ENCODE data around the gene OR3A2. TPM values are rescaled to one million over a fixed set of nuclear protein-coding genes. Genes with fewer than 3 reads are reported as not detected.

The OR3A2 gene
- total and polyA plus RNA-seq, 2 of the 13 experiments (the other 11 are each of a cell fraction or from before 2014, with no cell fraction given), result not detected

- TF ChIP-seq KIAA2018 (CRISPR knock-in tag; IDR thresholded peaks at IDR 0.05; ENCODE audit: borderline replicate concordance), result no peak
- no peak for TF ChIP-seq NFIC (IDR thresholded peaks at IDR 0.05; ENCODE audit: low read length)
- TF ChIP-seq ZNF740 (CRISPR knock-in tag; IDR thresholded peaks at IDR 0.05), result no peak
Observed at GRCh38 chr17:3308603-3309002, 77.5 kb downstream of the OR3A2 start (continued).

- no peak for DNase-seq (ENCODE audit: low spot score)
- no peak within 1 kb of the TSS for H3K4me3 ChIP-seq (replicated peaks in 1 of 3; ENCODE audit: insufficient read depth in 1 of 3, low read depth in 2 of 3, low read length in 3 of 3)
- CTCF ChIA-PET (ENCODE audit: low intra/inter-chr PET ratio, low total read pairs), result no interaction called here
- 3% methylated on average over 6 of the region's 6 CpGs for WGBS (ENCODE audit: low lambda C conversion rate)
- H2AFZ ChIP-seq (ENCODE audit: low read length), result no peak within 1 kb of the TSS
- FAIRE-seq, result no peak
- no peak within 1 kb of the TSS for H3K4me2 ChIP-seq (ENCODE audit: low read depth, low read length)
- intact Hi-C loops (cut with micrococcal nuclease; ENCODE audit: unreplicated experiment) (no loop called here), in situ Hi-C loops (cut with HindIII; ENCODE audit: extremely low pct_ligation_motif_present, low pct_unique_long_range_greater_than_20kb) (no loop called here)
- no peaks in the 10 kb centered on the region for H3K9me3 ChIP-seq (ENCODE audit: low read length)
- H3K27me3 ChIP-seq (ENCODE audit: control insufficient read depth in 1 of 2, insufficient read depth in 2 of 2, low read length in 2 of 2), result peaks cover 0 to 2% of the 10 kb centered on the region in 2 experiments; a peak in 2 of 5 replicates
- H3K4me1 ChIP-seq (ENCODE audit: insufficient read depth, low read length), result no peaks in the 10 kb centered on the region
- TF ChIP-seq KDM6A (CRISPR knock-in tag; IDR thresholded peaks at IDR 0.05; ENCODE audit: low read depth), result no peak
- no TSS peak for BruUV-seq (replicated peaks)
- H3K79me2 ChIP-seq (ENCODE audit: insufficient read depth, low read length), result no peaks in the 10 kb centered on the region
- POLR2A ChIA-PET, result no interaction called here
- no peak within 1 kb of the TSS for H3K9ac ChIP-seq (ENCODE audit: insufficient read depth, low read depth, low read length)
- H4K20me1 ChIP-seq (ENCODE audit: insufficient read depth, low read length), result no peaks in the 10 kb centered on the region
- no peak within 1 kb of the TSS for H3K27ac ChIP-seq (ENCODE audit: extremely low read length, insufficient read depth, low read length)
- no peaks in the 10 kb centered on the region for H3K36me3 ChIP-seq (replicated peaks in 1 of 2; ENCODE audit: control insufficient read depth in 1 of 2, insufficient read depth in 2 of 2, low read length in 2 of 2)
- no peak for ATAC-seq
Observed at GRCh38 chr17:3298260-3298659, 87.8 kb downstream of the OR3A2 start, which contains the start of gene OR3A1. OR3A1 (minus strand) TSS chr17:3298360; CDS start chr17:3292582, 5,778 bp downstream.
